Head of caudate nucleus (tissue), 42 donors: Measurements from ENCODE around the gene TRPC4AP.
"Not testable (repeated sequence)": the region's sequence is repeated elsewhere in the genome, so short reads cannot be mapped to it uniquely, and the experiment has no call there.

Experiments used
- DNase-seq, 42 donors: peaks; one replicate each; pipeline versions ENCODE4 v3.0.0 to v3.0.0-alpha.2; 2020 to 2021; ENCODE audit warnings: mixed read lengths in 7 of 42
- intact Hi-C: fragments of 100-400 bp; cut with DNase I; formaldehyde crosslinking; loops from one replicate; pipeline ENCODE4 v1.15.0; 2022

The TRPC4AP gene

GRCh38 chr20:35106827-35107380 is 14.3 kb upstream of the TRPC4AP start:
- intact Hi-C loops, result no loop called here
- no peak for DNase-seq

GRCh38 chr20:35104685-35105295 is 12.2 kb upstream of the TRPC4AP start:
- intact Hi-C loops, result no loop called here
- DNase-seq, result no peak

GRCh38 chr20:35101620-35102019 is 9.0 kb upstream of the TRPC4AP start:
- intact Hi-C loops, result no loop called here
- peak in 1 of 42 donors; percentile 1 for DNase-seq

- intact Hi-C loops, result loop anchor here (5.0 to 10.0 kb wide), 4 partner anchors 49 to 221 kb away; partner anchors contain the start of genes EDEM2, GGT7, GSS and MYH7B
- DNase-seq, result no peak
Measured at GRCh38 chr20:35093267-35093884, 769 bp upstream of the TRPC4AP start.

GRCh38 chr20:35091816-35092523 is 637 bp downstream of the TRPC4AP start:
- intact Hi-C loops, result loop anchor here (5.0 to 10.0 kb wide), 4 partner anchors 47 to 220 kb away; partner anchors contain the start of genes EDEM2, GGT7, GSS and MYH7B
- DNase-seq, result peak in 5 of 42 donors; percentile 7 to 42 (median 23)

- intact Hi-C loops, result no loop called here
- no peak for DNase-seq
Measured at GRCh38 chr20:35088231-35089145, 4.1 kb downstream of the TRPC4AP start.

GRCh38 chr20:35087791-35088190 is 4.8 kb downstream of the TRPC4AP start:
- intact Hi-C loops, result no loop called here
- DNase-seq, result no peak

- no peak for DNase-seq
- intact Hi-C loops, result no loop called here
Measured at GRCh38 chr20:35087355-35087754, 5.3 kb downstream of the TRPC4AP start.

GRCh38 chr20:35085477-35086225 is 7.0 kb downstream of the TRPC4AP start:
- no peak for DNase-seq
- intact Hi-C loops, result no loop called here

GRCh38 chr20:35084998-35085397 is 7.6 kb downstream of the TRPC4AP start:
- intact Hi-C loops, result no loop called here
- DNase-seq, result no peak

GRCh38 chr20:35080348-35080642 is 12.3 kb downstream of the TRPC4AP start:
- DNase-seq, intact Hi-C loops: not testable (repeated sequence)

GRCh38 chr20:35079472-35080347 is 12.9 kb downstream of the TRPC4AP start:
- intact Hi-C loops, result no loop called here
- no peak for DNase-seq

- intact Hi-C loops, result no loop called here
- DNase-seq, result no peak
Measured at GRCh38 chr20:35077872-35078271, 14.7 kb downstream of the TRPC4AP start.

GRCh38 chr20:35077341-35077740 is 15.3 kb downstream of the TRPC4AP start:
- intact Hi-C loops, result no loop called here
- DNase-seq, result no peak

GRCh38 chr20:35071436-35072153 is 21.0 kb downstream of the TRPC4AP start:
- intact Hi-C loops, DNase-seq: not testable (repeated sequence)

- no peak for DNase-seq
- intact Hi-C loops, result no loop called here
Measured at GRCh38 chr20:35066194-35066593, 26.4 kb downstream of the TRPC4AP start.

GRCh38 chr20:35065181-35065580 is 27.4 kb downstream of the TRPC4AP start:
- intact Hi-C loops, result no loop called here
- no peak for DNase-seq
